Activated CD4-positive, alpha-beta T cell treated with anti-CD3 and anti-CD28 coated beads, Interleukin-2, amount 50 U/mL, for 4 hours (primary cell): ENCODE data around the gene PLA2G2D.

Source experiments
- DNase-seq, 2 experiments: peaks; one replicate each; pipeline ENCODE4 v3.0.0-alpha.2; 2020

PLA2G2D gene, protein sequence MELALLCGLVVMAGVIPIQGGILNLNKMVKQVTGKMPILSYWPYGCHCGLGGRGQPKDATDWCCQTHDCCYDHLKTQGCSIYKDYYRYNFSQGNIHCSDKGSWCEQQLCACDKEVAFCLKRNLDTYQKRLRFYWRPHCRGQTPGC

DNA sequence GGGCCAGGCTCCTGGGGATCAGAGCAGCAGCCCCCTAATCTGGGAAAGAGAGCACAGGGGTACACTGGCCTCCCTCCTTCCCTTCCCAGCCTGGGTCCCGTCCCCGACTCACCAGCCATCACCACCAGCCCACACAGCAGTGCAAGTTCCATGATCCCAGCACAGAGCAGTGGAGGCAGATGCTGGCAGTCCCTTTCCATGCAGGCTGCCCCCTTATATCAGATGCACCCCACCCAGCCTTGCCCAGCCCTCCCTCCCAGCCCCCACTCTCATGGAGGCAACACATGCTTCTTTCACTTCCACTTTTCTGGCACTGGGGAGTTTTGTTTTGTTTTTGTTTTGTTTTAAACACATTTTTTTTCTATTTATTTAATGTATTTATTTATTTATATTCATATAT, at the start of gene PLA2G2D:
Gene PLA2G2D (minus strand): TSS at position 190 of the 400 bp plus-strand sequence. CDS start 38 bp downstream, at position 152.
- DNase-seq: no peak

DNA sequence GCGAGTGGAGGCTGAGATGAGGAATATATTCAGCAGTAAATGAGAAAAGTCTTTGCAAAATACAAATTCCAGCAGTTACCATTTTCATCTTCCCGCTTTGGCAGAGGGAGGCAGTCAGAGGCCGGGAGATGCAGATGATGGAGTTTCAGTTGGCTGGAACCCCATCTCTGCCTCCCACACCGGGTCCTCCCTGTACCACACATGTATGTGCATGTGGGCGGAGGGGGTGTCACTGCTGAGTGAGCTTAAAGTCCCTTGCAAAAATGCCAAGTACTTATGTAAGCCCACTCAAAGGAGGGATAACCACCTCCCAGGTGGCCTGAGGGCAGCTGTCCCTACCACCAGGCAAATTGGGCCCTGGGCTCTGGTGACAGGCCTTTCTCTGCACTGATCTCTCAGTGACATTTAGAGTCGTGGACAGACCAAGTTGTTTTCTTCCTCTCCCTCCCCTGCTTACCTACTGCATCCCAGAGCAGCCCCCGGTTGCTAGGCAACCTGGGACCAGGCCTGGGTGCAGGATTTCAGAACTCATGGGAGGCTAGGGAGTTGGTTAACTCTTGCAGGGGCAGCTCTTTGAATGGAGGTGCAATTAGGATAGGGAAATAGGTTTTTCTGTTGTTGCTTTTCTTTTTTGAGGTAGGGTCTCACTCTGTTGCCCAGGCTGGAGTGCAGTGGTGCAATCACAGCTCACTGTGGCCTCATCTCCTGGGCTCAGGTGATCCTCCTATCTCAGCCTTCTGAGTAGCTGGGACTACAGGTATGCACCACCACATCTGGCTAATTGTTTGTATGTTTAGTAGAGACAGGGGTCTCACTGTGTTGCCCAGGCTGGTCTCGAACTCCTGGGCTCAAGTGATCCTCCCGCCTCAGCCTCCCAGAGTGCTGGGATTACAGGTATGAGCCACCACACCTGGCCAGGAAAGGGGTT, 49.5 kb upstream of the PLA2G2D start:
- DNase-seq: no peak

DNA sequence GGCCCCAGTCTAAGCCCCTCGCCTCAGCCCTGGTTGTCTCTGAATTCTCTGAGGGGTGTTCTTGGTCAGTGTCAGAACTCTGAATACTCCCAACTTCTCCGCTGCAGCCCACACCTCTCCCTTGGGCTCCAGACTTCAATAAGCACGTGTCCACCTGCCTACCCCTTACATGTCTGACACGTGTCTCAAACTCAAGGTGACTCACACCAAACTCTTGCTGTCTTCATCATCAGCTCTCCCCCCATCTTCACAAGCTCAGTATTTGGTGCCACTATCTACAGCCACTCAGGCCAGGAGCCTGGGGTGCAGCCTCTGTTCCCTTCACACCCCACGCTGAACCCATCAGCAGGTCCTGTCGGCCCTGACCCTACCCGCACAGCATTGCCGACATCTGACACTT, 47.8 kb upstream of the PLA2G2D start:
- no peak for DNase-seq

DNA sequence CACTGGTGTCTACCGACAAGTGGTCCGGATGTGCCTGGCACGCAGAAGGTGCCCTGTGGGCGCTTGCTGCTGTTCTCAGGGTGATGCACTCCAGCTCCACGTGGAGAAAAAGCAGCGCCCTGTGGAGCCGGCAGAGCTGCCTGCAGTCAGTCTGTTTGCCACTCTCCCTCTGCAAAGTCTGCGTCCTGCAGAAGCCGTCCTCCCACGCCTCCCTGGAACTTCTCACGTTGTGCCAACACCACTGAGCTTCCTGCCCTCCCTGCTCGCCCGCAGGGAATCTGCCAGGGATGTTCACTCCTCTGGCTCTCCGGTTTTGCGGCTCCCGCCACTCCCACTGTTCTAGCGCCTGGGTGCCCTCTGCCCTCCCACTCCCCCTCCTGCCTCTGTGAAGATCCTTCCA, 46.7 kb upstream of the PLA2G2D start:
- DNase-seq: no peak

DNA sequence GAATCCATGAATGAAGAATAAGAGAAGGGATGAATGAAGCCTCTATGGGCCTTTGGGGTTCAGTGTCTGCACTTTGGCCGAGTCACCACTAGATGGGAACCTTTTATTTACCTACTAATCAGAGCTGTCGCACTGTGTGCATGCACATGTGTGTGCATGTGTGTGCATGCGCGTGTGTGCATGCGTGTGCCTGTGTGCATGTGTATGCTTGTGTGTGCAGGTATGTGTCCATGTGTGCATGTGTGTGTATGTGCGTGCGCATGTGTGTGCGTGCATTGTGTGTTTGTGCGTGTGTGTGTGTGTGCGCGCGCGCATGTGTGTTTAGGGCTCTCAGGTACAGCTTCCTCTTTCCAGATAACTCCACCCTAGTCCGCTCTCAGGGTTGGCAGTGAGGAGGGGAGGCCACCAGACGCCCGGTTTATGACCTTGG, 46.2 kb upstream of the PLA2G2D start:
- no peak for DNase-seq

DNA sequence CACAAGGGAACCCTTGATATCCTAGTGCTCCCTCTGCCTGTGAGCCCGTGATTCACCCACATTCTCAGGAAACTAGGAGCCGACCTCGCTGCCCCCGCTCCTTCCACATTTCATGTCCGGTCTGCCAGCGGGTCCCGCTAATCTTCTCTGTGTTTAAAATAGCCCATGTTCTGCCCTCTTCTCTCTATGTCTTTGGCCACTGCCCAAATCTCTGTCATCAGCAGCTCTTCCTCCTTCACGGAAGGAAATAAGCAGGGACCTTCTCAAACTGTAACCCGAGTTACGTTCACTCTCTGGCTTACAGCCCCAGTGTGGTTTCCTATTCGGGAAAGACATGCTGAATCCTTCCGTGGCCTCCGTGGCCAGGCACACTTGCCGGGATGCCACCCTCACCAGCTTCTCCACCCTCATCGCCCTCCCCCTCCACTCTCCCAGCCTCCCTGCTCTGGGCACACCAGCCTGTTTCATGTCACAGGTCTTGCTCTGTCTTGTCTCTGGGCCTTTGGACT, 45.4 kb upstream of the PLA2G2D start:
- DNase-seq: no peak

DNA sequence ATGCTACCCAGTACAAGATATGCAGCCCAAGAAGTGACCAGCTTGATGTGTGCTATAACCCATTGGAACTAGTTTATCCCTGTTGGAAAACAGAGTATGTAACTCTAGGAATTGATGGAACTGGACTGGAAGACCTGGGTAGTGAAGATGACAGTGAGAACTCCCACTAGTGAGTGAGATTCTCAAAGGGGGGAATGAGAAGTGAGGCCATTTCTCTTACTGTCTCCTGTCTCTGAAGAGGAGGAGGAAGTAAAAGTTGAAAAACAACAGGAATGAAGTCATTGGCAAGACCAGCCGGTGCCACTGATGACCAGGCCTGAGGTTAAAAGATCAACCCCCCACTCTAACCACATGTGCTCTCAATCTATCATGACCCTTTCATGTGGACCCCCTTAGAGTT, 40.7 kb upstream of the PLA2G2D start:
- DNase-seq: no peak

DNA sequence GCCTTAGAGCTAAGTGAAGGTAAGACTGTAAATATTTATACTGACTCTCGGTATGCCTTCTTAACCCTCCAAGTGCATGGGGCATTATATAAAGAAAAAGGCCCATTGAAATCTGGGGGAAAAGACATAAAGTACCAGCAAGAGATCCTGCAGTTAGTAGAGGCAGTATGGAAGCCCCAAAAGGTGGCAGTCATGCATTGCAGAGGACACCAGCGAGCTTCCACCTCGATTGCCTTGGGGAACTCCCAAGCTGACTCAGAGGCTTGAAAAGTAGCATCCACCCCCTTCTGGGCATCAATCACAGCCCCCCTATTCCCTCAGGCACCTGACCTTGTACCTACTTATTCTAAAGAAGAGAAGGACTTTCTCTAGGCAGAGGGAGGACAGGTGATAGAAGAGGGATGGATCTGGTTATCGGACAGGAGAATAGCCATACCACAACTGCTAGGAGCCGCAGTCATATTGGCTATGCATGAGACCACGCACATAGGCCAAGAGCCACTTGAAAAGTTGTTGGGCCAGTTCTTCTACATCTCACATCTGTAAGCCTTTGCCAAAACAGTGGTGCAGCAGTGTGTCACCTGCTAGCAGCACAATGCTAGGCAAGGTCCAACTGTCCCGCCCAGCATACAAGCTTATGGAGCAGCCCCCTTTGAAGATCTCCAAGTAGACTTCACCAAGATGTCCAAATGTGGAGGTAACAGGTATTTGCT, 39.2 kb upstream of the PLA2G2D start:
- peak in 1 of 2 experiments; percentile 10 for DNase-seq

DNA sequence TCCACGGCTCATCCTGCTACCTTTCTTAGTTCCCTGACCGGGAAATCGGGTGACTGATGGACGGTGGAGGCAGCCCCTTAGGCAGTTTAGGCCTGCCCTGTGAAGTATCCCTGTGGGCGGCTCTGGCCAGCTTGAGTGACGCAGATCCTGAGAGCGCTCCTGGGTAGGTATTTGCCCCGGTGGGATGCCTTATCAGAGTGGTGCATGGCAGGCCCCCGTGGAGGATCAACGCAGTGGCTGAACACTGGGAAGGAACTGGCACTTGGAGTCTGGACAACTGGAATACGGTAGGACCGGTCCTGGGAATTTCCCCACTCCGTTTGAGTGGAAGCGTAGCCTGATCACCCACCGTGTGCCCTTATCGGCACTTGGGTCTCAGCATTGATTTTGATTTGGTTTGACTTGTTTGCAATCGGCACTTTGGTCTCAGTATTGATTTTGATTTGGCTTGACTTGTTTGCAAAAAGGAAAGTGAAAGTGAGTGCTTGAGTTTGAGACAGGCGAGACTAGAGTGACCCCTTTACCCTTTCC, 35.0 kb upstream of the PLA2G2D start:
- no peak for DNase-seq

DNA sequence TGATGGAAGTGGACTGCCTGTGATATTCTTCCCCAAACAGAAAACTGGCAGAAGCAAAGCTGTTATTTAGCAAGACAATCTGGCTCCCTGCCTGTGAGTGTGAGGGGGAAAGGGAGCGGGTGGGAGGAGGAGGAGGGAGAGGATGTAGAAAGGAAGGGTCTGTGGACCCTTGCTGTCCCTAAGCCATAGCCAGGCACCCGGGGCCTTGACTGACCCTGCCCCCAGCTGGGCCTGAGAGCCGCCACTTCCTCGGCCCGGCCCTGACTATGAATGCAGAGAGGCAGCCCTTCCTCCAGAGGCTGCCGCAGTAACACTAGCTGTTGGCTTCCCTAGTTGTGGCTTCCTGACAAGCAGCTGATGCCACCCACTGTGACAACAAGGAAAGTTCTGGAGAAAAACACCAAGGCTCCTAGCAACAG, 33.7 kb upstream of the PLA2G2D start:
- DNase-seq: no peak

DNA sequence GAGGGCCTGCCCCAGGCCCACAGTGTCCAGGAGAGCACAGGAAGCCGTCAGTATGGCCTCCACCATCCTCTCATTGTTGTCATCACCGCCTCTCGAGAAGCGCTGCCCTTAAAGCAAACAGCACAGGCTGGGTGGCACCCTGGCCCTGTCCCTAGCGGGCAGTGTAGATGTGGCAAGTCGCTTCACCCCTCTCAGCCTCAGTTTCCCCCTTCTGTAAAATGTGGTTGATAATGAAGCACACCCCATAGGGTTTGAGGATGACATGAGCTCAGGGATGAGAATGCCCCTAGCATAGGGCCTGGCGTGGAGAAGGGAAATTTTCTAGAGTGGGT, 33.2 kb upstream of the PLA2G2D start:
- no peak for DNase-seq

DNA sequence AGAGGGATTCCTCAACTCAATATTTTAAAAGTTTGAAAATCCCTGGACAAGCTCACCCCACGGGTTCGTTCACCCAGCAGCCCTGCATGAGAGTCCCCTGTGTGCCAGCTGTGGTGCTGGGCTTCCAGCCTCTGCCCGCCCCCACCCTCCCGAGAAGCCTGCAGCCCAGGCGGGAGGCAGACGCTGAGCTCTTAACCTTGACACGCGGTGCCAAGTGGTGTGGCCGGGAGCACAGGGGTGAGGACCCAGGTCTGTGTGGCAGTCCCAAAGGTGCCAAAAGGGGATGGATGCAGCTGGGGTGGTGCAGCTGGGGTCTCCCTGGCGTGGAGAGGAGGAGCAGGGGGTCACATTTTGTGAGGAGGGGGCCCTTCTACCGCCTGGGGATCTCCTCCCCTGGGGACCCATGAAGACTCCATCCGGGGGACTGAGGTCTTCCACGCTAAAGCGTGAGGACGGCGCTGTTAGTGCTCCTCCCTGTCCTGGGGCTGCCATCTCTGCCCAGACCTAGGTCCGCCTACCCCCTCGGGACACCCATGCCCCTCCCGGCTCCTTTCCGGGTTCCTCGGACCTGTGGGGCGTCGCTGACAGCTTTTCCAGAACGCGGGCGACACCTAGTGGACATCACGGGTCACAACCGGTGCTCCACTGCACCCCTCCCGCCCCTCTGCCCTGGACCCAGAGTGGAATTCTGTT, 32.7 kb upstream of the PLA2G2D start:
- DNase-seq: peak; percentile 73

DNA sequence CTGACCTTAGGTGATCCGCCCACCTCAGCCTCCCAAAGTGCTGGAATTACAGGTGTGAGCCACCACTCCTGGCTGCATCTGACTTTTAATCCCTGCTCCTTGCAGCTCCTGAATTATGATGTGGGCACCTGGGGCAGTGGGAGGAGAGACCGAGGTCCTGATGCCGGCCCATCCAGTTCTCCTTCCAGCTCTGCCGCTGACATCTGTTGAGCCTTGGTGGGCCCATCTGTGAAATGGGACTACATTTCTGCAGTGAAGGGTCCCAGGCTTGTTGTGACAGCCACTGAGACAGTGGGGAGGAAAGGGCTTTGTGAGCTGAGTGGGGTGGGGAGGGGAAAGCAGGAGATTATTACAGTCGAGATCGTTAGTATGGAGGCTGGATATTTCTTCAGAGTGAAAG, 31.6 kb upstream of the PLA2G2D start:
- DNase-seq: no peak

DNA sequence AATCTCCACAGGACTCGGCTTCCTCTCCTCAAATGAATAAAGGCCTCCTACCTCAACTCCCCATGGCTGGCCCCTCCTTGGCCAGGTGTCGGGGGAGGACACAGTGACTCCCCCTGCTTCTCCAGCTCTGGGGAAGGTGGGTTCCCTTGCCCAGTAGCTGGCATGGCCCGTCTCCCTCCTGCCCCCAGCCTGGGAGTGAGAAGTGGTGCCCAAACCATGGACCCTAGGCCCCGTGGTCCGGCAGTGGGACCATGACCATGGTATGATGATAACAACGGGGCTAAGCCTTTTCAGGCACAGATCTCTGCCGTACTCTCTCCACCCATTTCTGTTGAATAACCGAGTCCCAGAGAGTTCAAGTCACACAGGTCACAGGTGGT, 31.0 kb upstream of the PLA2G2D start:
- DNase-seq: no peak

DNA sequence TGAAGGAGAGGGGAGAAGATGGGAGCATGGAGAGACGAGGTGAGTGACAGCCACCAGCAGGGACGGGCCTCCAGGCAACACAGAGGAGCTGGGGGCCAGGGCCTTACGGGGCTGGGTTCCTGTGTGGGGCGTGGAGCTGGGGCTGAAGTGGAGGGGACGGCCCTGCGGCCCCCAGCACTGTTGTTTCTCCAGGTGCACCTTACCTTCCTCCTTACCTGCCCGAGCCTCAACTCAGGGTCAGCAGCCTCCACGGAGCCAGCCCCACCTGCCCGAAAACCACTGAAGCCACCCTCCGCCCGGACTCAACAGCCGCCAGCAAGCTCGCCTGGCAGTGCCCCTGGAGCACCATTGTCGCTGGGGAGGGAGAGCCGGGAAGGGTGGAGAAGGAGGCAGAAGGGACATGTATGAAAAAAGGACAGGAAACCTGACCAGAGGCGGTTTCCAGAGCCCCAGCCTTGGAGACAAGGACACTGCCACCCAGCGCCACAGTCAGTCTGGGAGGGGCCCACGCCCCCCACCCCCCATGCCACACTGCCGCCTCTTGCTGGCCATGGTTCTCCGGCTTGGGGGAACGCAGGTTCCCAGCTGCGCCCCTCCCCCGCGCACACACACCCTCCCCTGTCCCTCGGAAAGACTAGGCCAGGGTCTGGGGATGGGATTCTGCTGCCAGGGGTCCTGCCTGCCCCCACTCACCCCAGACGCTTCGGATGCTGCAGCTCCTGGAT, 30.4 kb upstream of the PLA2G2D start:
- DNase-seq: no peak

DNA sequence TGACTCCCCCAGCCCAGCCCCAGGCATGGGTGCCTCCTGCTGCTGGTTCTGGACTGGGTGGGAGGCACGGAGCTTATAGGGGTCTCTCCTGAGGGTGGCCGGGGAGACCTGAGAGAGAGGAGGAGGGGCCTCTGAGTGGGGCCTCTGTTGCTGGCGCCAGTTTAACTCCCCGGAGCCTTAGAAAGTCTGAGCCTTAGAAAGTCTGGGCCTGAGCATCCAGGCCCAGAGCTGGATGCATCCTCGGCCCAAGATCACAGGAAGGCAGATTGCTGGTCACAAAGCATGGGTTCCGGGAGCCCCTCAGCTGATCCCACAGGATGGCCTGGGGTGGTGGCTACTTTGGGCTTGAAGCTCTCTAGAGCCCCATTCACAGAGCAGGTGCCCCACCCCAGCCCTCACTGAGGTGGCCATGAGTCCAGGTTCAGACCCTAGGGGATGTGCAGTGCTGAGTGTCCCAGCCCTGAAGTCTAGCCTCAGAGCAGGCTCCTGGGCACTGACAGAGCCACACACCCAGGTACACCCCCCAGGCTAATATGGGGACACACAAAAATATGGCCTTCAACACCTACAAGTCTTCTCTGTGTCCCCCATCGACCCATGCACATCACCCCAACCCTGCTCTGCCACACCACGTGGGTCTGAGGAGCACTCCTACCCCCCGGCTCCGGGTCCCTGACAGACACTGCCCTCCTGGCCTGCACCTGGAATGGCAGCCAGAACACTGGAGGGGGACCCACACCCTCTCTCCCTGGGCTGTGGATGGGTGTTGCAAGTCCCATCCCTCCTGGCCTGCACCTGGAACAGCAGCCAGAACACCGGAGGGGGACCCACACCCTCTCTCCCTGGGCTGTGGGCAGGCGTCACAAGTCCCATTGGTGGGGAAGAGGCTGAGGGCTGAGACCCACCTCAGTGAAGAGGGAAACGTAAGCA, 29.5 kb upstream of the PLA2G2D start:
- no peak for DNase-seq

DNA sequence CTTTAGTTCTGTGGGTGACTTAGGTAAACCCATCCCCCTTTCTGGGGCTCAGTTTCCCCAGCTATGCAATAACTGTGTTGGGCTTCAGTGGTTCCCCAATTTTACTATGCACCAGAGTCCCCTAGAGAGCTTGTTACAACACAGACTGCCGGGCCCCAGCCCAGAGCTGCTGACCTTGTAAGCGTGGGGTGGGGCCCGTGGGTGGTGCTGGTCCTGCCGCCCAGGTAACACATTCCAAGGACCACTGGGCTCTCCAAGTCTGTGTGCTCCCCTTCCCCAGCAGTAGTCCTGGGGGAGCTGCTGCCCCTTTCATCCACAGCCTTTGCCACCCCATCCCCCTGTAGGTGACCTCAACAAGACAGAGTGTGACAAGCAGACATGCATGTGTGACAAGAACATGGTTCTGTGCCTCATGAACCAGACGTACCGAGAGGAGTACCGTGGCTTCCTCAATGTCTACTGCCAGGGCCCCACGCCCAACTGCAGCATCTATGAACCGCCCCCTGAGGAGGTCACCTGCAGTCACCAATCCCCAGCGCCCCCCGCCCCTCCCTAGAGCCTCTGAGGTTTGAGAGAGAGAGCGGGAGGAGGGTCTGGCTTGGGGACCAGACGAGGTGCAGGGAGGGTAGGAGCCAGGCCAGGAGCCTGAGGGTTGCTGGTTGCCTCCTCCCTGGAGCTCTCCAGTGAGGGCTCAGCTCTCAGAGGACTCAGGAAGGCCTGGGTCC, 28.7 kb upstream of the PLA2G2D start:
- DNase-seq: no peak

DNA sequence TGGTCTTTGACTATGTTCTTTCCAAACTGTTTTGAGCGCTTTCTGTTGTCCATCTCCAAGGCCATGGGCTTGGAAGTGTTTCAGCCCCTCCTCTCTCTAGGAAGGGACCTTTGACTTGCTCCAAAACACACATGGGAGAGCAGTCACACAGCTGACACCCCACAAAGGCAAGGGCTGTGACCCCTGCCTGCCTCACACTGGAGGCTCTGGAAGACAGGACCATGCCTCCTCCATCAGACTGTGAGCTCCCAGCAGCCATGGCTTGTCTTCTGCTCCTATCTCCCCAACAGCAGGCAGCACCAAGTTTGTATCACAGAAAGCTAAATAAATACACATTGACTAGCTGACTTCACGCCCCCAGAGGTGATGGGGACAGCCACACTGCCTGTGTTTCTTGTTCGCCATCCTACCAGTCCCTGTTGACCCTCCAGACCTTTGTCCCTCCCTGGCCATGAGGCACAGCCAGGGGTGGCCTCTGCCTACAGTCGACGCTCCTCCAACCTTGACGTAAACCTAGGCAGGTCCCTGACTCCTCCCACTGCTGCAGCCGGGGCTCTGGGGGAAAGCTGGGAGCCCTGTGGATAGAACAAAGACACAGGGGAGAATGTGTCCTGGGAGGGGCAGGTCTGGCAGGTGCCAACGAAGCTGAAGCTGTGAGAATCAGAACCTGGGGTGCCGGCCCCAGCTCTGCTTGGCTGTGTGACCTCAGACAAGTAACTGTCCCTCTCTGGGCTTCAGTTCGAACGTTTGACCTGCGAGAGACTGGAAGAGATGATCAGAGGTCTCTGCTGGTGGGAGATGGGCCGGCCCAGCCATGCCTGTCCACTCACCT, 24.6 kb upstream of the PLA2G2D start:
- no peak for DNase-seq

DNA sequence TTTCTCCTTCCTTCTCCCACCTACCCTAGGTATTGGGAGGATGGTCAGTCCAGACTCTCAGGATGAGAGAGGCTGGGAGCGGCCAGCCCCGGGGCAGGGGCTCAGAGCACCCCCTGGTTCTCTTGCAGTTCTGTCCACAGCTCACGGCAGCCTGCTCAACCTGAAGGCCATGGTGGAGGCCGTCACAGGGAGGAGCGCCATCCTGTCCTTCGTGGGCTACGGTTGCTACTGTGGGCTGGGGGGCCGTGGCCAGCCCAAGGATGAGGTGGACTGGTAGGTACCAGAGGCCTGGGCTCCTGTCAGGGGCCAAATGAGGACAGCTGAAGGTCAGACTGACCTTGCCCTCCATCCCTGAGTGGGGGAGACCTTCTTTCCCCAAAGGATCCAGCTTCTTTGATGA, 24.0 kb upstream of the PLA2G2D start:
- no peak for DNase-seq
